WTC11 (cell line): ENCODE results near the gene NTN5. TPM values are rescaled to one million over a fixed set of nuclear protein-coding genes. Genes with fewer than 3 reads are reported as not detected.

Source experiments
- ATAC-seq: fragments of 200-7000 bp; cut with Tn5 transposase; 2 replicates; pipeline ENCODE4 v1.10.0; 2021; ENCODE audit warnings: mild to moderate bottlenecking, moderate library complexity
- CTCF ChIA-PET: fragments of 300-600 bp; sonication (Branson Sonifier 250); formaldehyde crosslinking; loops from one replicate; lab custom pipeline; 2021; ENCODE audit warnings: antibody characterized with exemption; lab: Charles Lee
- POLR2A ChIA-PET: fragments of 350-600 bp; sonication (Branson Sonifier 250); formaldehyde crosslinking; loops from one replicate; lab custom pipeline; 2021; ENCODE audit warnings: antibody characterized with exemption; lab: Charles Lee
- DNase-seq: peaks from one replicate; pipeline ENCODE4 v3.0.0; 2021; ENCODE audit warnings: low spot score
- H3K27ac Mint-ChIP-seq: 2 replicates; pipeline ENCODE4 v1.8.0; 2021; ENCODE audit warnings: mixed read lengths
- H3K27me3 Mint-ChIP-seq: 2 replicates; pipeline ENCODE4 v1.8.0; 2021; ENCODE audit warnings: low read depth, mild to moderate bottlenecking, moderate library complexity, mixed read lengths
- H3K36me3 Mint-ChIP-seq: 2 replicates; pipeline ENCODE4 v1.8.0; 2021; ENCODE audit warnings: mixed read lengths
- H3K4me1 Mint-ChIP-seq: 2 replicates; pipeline ENCODE4 v1.8.0; 2022; ENCODE audit warnings: mixed read lengths
- H3K4me3 Mint-ChIP-seq: 2 replicates; pipeline ENCODE4 v1.8.0; 2021; ENCODE audit warnings: mild to moderate bottlenecking, moderate library complexity, mixed read lengths
- H3K9me3 Mint-ChIP-seq: 2 replicates; pipeline ENCODE4 v1.8.0; 2021; ENCODE audit warnings: mixed read lengths
- CREM ChIP-seq: sonication (generic); formaldehyde crosslinking; IDR thresholded peaks from 2 replicates; pipeline ENCODE4 v1.8.1; 2022; ENCODE audit warnings: mild to moderate bottlenecking, missing genetic modification reagents, moderate library complexity
- ELF4 ChIP-seq: sonication (generic); formaldehyde crosslinking; IDR thresholded peaks from 2 replicates; pipeline ENCODE4 v1.8.1; 2022; ENCODE audit warnings: low read depth, mild to moderate bottlenecking, moderate library complexity, missing genetic modification reagents
- JUN ChIP-seq: sonication (generic); formaldehyde crosslinking; IDR thresholded peaks from 2 replicates; pipeline ENCODE4 v1.8.0; 2023; ENCODE audit warnings: mild to moderate bottlenecking, missing genetic modification reagents
- MXD4 ChIP-seq: fragments of 250-450 bp; sonication (Bioruptor Pico); IDR thresholded peaks from 2 replicates; pipeline ENCODE4 v1.8.0; 2021; ENCODE audit warnings: mild to moderate bottlenecking, moderate library complexity, borderline replicate concordance
- SMAD4 ChIP-seq: sonication (generic); formaldehyde crosslinking; IDR thresholded peaks from 2 replicates; pipeline ENCODE4 v1.8.0; 2022; ENCODE audit warnings: mild to moderate bottlenecking, missing genetic modification reagents
- SOX15 ChIP-seq: fragments of 250-450 bp; sonication (Bioruptor Pico); IDR thresholded peaks from 2 replicates; pipeline ENCODE4 v1.9.0; 2021; ENCODE audit warnings: mild to moderate bottlenecking
- STAT6 ChIP-seq: sonication (generic); formaldehyde crosslinking; conservative IDR thresholded peaks from 2 replicates; pipeline ENCODE4 v1.8.1; 2023; ENCODE audit warnings: mild to moderate bottlenecking, low read depth, missing genetic modification reagents, moderate library complexity
- USF1 ChIP-seq: sonication (generic); formaldehyde crosslinking; IDR thresholded peaks from 2 replicates; pipeline ENCODE4 v1.8.0; 2022; ENCODE audit warnings: mild to moderate bottlenecking, missing genetic modification reagents
- ZMAT4 ChIP-seq: fragments of 250-450 bp; sonication (Bioruptor Pico); IDR thresholded peaks from 2 replicates; pipeline ENCODE4 v1.9.0; 2021; ENCODE audit warnings: mild to moderate bottlenecking
- ZNF121 ChIP-seq: sonication (generic); formaldehyde crosslinking; IDR thresholded peaks from 2 replicates; pipeline ENCODE4 v1.8.0; 2023; ENCODE audit warnings: missing genetic modification reagents
- ZNF219 ChIP-seq: sonication (generic); formaldehyde crosslinking; IDR thresholded peaks from 2 replicates; pipeline ENCODE4 v1.8.0; 2023; ENCODE audit warnings: missing genetic modification reagents, mild to moderate bottlenecking, borderline replicate concordance
- ZNF317 ChIP-seq: sonication (generic); formaldehyde crosslinking; IDR thresholded peaks from 2 replicates; pipeline ENCODE4 v1.8.1; 2023; ENCODE audit warnings: low read depth, mild to moderate bottlenecking, moderate library complexity, missing genetic modification reagents, borderline replicate concordance
- ZNF416 ChIP-seq: fragments of 250-450 bp; sonication (Bioruptor Pico); IDR thresholded peaks from 2 replicates; pipeline ENCODE4 v1.9.0; 2021; ENCODE audit warnings: mild to moderate bottlenecking, inconsistent platforms
- ZNF423 ChIP-seq: fragments of 250-450 bp; sonication (Bioruptor Pico); IDR thresholded peaks from 2 replicates; pipeline ENCODE4 v2.1.2; 2022; ENCODE audit warnings: mild to moderate bottlenecking, moderate library complexity
- ZNF425 ChIP-seq: fragments of 250-450 bp; sonication (Bioruptor Pico); conservative IDR thresholded peaks from 2 replicates; pipeline ENCODE4 v1.9.0; 2021; ENCODE audit warnings: mild to moderate bottlenecking
- ZNF532 ChIP-seq: fragments of 250-450 bp; sonication (Bioruptor Pico); IDR thresholded peaks from 2 replicates; pipeline ENCODE4 v1.9.0; 2021; ENCODE audit warnings: mild to moderate bottlenecking, borderline replicate concordance
- total RNA-seq: library from RNA; stranded (reverse); gene quantifications from 3 replicates; pipeline ENCODE4 v1.2.3, GENCODE V29; 2021
- TF ChIP-seq, protein P1 (sequence below): sonication (generic); formaldehyde crosslinking; IDR thresholded peaks from 2 replicates; pipeline ENCODE4 v1.8.1; 2023; ENCODE audit warnings: mild to moderate bottlenecking, moderate library complexity, missing genetic modification reagents
- TF ChIP-seq, protein P2 (sequence below): sonication (generic); formaldehyde crosslinking; IDR thresholded peaks from 2 replicates; pipeline ENCODE4 v1.8.1; 2022; ENCODE audit warnings: mild to moderate bottlenecking, moderate library complexity, missing genetic modification reagents
- TF ChIP-seq, protein P3 (sequence below): sonication (generic); formaldehyde crosslinking; IDR thresholded peaks from 2 replicates; pipeline ENCODE4 v1.8.0; 2022; ENCODE audit warnings: mild to moderate bottlenecking, missing genetic modification reagents

Gene NTN5
- total RNA-seq, 1 experiment from 2014 or later, result 0.28 TPM

- no peak for TF ChIP-seq ELF4 (CRISPR knock-in tag)
- TF ChIP-seq USF1 (CRISPR knock-in tag), result peak; percentile 66; the same call in 1 of the 2 replicates
- peak; percentile 100 for TF ChIP-seq CREM (CRISPR knock-in tag)
- TF ChIP-seq ZNF423 (CRISPR knock-in tag), result no peak
- no peak for TF ChIP-seq STAT6 (CRISPR knock-in tag)
- TF ChIP-seq, protein P1, sequence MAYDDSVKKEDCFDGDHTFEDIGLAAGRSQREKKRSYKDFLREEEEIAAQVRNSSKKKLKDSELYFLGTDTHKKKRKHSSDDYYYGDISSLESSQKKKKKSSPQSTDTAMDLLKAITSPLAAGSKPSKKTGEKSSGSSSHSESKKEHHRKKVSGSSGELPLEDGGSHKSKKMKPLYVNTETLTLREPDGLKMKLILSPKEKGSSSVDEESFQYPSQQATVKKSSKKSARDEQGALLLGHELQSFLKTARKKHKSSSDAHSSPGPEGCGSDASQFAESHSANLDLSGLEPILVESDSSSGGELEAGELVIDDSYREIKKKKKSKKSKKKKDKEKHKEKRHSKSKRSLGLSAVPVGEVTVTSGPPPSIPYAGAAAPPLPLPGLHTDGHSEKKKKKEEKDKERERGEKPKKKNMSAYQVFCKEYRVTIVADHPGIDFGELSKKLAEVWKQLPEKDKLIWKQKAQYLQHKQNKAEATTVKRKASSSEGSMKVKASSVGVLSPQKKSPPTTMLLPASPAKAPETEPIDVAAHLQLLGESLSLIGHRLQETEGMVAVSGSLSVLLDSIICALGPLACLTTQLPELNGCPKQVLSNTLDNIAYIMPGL (CRISPR knock-in tag), result peak; percentile 69; the same call in 1 of the 2 replicates
- TF ChIP-seq ZNF416 (CRISPR knock-in tag), result no peak
- no peak for TF ChIP-seq ZNF317
- TF ChIP-seq SOX15 (CRISPR knock-in tag), result no peak
- no peak for TF ChIP-seq ZNF219 (CRISPR knock-in tag)
- TF ChIP-seq, protein P2, sequence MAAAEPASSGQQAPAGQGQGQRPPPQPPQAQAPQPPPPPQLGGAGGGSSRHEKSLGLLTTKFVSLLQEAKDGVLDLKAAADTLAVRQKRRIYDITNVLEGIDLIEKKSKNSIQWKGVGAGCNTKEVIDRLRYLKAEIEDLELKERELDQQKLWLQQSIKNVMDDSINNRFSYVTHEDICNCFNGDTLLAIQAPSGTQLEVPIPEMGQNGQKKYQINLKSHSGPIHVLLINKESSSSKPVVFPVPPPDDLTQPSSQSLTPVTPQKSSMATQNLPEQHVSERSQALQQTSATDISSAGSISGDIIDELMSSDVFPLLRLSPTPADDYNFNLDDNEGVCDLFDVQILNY (CRISPR knock-in tag), result no peak
- no peak for TF ChIP-seq MXD4
These were observed 53.7 kb downstream of the NTN5 start, which contains the start of the genes RPL18 and SPHK2 (continued) for GRCh38 chr19:48618916-48619691.

DNA sequence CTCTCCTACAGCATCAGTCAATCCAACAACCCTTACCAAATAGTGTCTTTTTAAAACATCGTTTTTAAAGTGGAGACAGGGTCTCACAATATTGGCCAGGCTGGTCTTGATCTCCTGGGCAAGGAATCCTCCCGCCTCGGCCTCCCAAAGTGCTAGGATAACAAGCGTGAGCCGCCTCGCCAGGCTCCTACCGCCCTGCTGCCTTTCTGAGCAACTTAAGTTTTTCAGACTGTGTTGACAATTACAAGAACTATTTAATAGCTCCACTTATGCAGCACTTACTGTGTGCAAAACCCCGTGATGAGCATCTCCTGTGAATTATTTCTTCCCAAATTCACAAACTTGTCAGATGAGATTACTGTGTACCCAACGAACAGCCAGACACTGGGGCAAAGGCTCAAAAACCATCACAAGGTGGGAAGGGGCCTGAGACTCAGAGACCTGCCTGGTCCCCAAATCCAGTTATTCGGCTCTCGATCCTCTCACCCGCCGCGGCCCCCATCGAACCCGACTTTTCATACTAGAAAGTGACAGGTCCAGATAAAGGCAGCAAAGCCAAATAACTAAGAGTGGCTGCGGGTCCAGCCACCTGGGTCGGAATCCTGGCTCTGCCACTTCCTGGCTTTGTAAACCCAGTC is 54.4 kb downstream of the NTN5 start:
- peaks cover 62% of the 10 kb centered on the region for H3K4me1 Mint-ChIP-seq
- no peaks in the 10 kb centered on the region; the same call in 1 of the 2 replicates for H3K27me3 Mint-ChIP-seq
- peaks cover 43% of the 10 kb centered on the region for H3K36me3 Mint-ChIP-seq
- peak overlapping the region; percentile 99 for H3K4me3 Mint-ChIP-seq
- ChIA-PET CTCF (interaction anchor here (1.2 to 1.6 kb wide), 6 partner anchors 9 to 139 kb away, joined by 3 to 13 read pairs (median 6); no protein-coding TSS in a partner anchor), POLR2A (interaction anchor here (0.5 to 2.8 kb wide), 7 partner anchors 9 to 63 kb away, joined by 3 to 23 read pairs (median 3); no protein-coding TSS in a partner anchor)
- H3K27ac Mint-ChIP-seq, result peak overlapping the region; percentile 100
- DNase-seq (no peak), ATAC-seq (no peak)
- no peaks in the 10 kb centered on the region for H3K9me3 Mint-ChIP-seq
- TF ChIP-seq ELF4 (CRISPR knock-in tag), result no peak
- TF ChIP-seq JUN (CRISPR knock-in tag), result peak; percentile 15; the same call in 1 of the 2 replicates
- TF ChIP-seq ZNF121, result peak; percentile 52; the same call in 1 of the 2 replicates
- peak; percentile 8; the same call in 1 of the 2 replicates for TF ChIP-seq SMAD4
- 0 out of 2 replicates have a peak, but pooled peaks have one; percentile 57 for TF ChIP-seq ZNF425 (CRISPR knock-in tag)
- TF ChIP-seq, protein P3, sequence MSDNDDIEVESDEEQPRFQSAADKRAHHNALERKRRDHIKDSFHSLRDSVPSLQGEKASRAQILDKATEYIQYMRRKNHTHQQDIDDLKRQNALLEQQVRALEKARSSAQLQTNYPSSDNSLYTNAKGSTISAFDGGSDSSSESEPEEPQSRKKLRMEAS (CRISPR knock-in tag), result no peak
- 0 out of 2 replicates have a peak, but pooled peaks have one; percentile 9 for TF ChIP-seq ZMAT4
- 0 out of 2 replicates have a peak, but pooled peaks have one; percentile 35 for TF ChIP-seq ZNF532 (CRISPR knock-in tag)
